Thymus (tissue), 11 donors: ENCODE results near the gene TBC1D24. TPM values are rescaled to one million over a fixed set of nuclear protein-coding genes. Genes with fewer than 3 reads are reported as not detected.
"Not testable (repeated sequence)": the region's sequence is repeated elsewhere in the genome, so short reads cannot be mapped to it uniquely, and the experiment has no call there.

Experiments used
- DNase-seq, 9 donors: peaks; one replicate each; pipeline ENCODE4 v3.0.0-alpha.2; 2013; ENCODE audit warnings: low spot score in 9 of 9, low read depth in 6 of 9, missing footprints in 1 of 9
- H3K27ac ChIP-seq, 2 donors: one replicate each; pipeline ENCODE4 v1.5.1; 2013; ENCODE audit warnings: control low read depth in 1 of 2, low read depth in 1 of 2, low read length in 1 of 2, mild to moderate bottlenecking in 1 of 2, moderate library complexity in 1 of 2
- H3K27me3 ChIP-seq, 2 donors: one replicate each; pipeline ENCODE4 v1.5.1; 2013; ENCODE audit warnings: low read length in 1 of 2; ENCODE audit not compliant: control insufficient read depth in 2 of 2, insufficient read depth in 1 of 2
- H3K36me3 ChIP-seq, 2 donors: one replicate each; pipeline ENCODE4 v1.5.1; 2013; ENCODE audit warnings: low read length in 1 of 2, mild to moderate bottlenecking in 1 of 2, moderate library complexity in 1 of 2; ENCODE audit not compliant: control insufficient read depth in 2 of 2, insufficient read depth in 2 of 2
- H3K4me1 ChIP-seq, 2 donors: one replicate each; pipeline ENCODE4 v1.5.1; 2013; ENCODE audit warnings: low read length in 2 of 2; ENCODE audit not compliant: control insufficient read depth in 2 of 2, insufficient read depth in 2 of 2
- H3K4me3 ChIP-seq, 2 donors: one replicate each; pipeline ENCODE4 v1.5.1; 2013; ENCODE audit warnings: low read length in 2 of 2, control low read depth in 1 of 2, mild to moderate bottlenecking in 1 of 2
- H3K9me3 ChIP-seq, 2 donors: one replicate each; pipeline ENCODE4 v1.5.1; 2013; ENCODE audit warnings: low read length in 1 of 2, mild to moderate bottlenecking in 1 of 2; ENCODE audit not compliant: control insufficient read depth in 2 of 2, insufficient read depth in 1 of 2
- WGBS: extraction: QIAGEN DNeasy Blood & Tissue Kit; methylation state at CpG from one replicate; pipeline ENCODE4 v1.1.7; 2013; 5-methylcytosine and 5-hydroxymethylcytosine counted together
- polyA plus RNA-seq: library from polyadenylated mRNA; stranded (reverse); fragments of 200-250 nt; gene quantifications from one replicate; pipeline ENCODE4 v1.2.3, GENCODE V29; 2013
- total RNA-seq: library from RNA; stranded (reverse); fragments of 120-200 nt; gene quantifications from one replicate; pipeline ENCODE4 v1.2.4, GENCODE V29; 2013
- donor health status: healthy.

Gene TBC1D24
- total and polyA plus RNA-seq, 2 donors = 3.5 to 3.7 TPM

GRCh38 chr16:2432286-2432685 is 42.6 kb upstream of the TBC1D24 start:
- peaks cover 7 to 35% of the 10 kb centered on the region in 2 donors for H3K4me1 ChIP-seq
- WGBS = 98% methylated on average over 6 of the region's 6 CpGs
- H3K27me3 ChIP-seq = no peaks in the 10 kb centered on the region
- H3K9me3 ChIP-seq = no peaks in the 10 kb centered on the region
- no peak overlapping the region for H3K4me3 ChIP-seq
- peaks cover 41 to 63% of the 10 kb centered on the region in 2 donors for H3K36me3 ChIP-seq
- no peak for DNase-seq
- H3K27ac ChIP-seq = no peak overlapping the region

GRCh38 chr16:2432801-2433505 is 42.0 kb upstream of the TBC1D24 start:
- H3K36me3 ChIP-seq = peaks cover 48 to 69% of the 10 kb centered on the region in 2 donors

GRCh38 chr16:2435236-2435635 is 39.7 kb upstream of the TBC1D24 start:
- H3K36me3 ChIP-seq = peaks cover 70 to 91% of the 10 kb centered on the region in 2 donors
- H3K4me3 ChIP-seq, DNase-seq, H3K27me3 ChIP-seq, H3K27ac ChIP-seq, H3K9me3 ChIP-seq: not testable (repeated sequence)
- 99% methylated on average over 4 of the region's 4 CpGs for WGBS
- H3K4me1 ChIP-seq = peaks cover 2 to 18% of the 10 kb centered on the region in 2 donors

More at GRCh38 chr16:2432801-2433505, 42.0 kb upstream of the TBC1D24 start:
- no peak overlapping the region for H3K27ac ChIP-seq
- WGBS = 97% methylated on average over 15 of the region's 15 CpGs
- H3K4me3 ChIP-seq = no peak overlapping the region
- DNase-seq = no peak
- no peaks in the 10 kb centered on the region for H3K9me3 ChIP-seq
- peaks cover 7 to 33% of the 10 kb centered on the region in 2 donors for H3K4me1 ChIP-seq
- H3K27me3 ChIP-seq = no peaks in the 10 kb centered on the region

GRCh38 chr16:2436110-2436509 is 38.8 kb upstream of the TBC1D24 start:
- H3K4me3 ChIP-seq = no peak overlapping the region
- no peaks in the 10 kb centered on the region for H3K27me3 ChIP-seq
- no peak overlapping the region for H3K27ac ChIP-seq
- no peaks in the 10 kb centered on the region for H3K9me3 ChIP-seq
- peaks cover 79 to 90% of the 10 kb centered on the region in 2 donors for H3K36me3 ChIP-seq
- DNase-seq = no peak
- peaks cover under 1 to 11% of the 10 kb centered on the region in 2 donors for H3K4me1 ChIP-seq
- 94% methylated on average over 9 of the region's 9 CpGs for WGBS

GRCh38 chr16:2437032-2437790 is 37.7 kb upstream of the TBC1D24 start:
- WGBS = 95% methylated on average over 24 of the region's 24 CpGs

GRCh38 chr16:2438121-2438520 is 36.8 kb upstream of the TBC1D24 start:
- DNase-seq = no peak
- Histone ChIP-seq H3K27ac (no peak overlapping the region), H3K27me3 (no peaks in the 10 kb centered on the region), H3K9me3 (no peaks in the 10 kb centered on the region), H3K4me1 (peaks cover 0 to 8% of the 10 kb centered on the region in 2 donors), H3K36me3 (peaks cover 75 to 77% of the 10 kb centered on the region in 2 donors), H3K4me3 (no peak overlapping the region)
- 98% methylated on average over 14 of the region's 14 CpGs for WGBS

More at GRCh38 chr16:2437032-2437790, 37.7 kb upstream of the TBC1D24 start:
- Histone ChIP-seq H3K9me3 (no peaks in the 10 kb centered on the region), H3K4me3 (no peak overlapping the region), H3K36me3 (peaks cover 82 to 85% of the 10 kb centered on the region in 2 donors), H3K4me1 (peaks cover 0 to 8% of the 10 kb centered on the region in 2 donors), H3K27me3 (no peaks in the 10 kb centered on the region), H3K27ac (peak overlapping the region in 1 of 2 donors; percentile 4)
- no peak for DNase-seq

GRCh38 chr16:2439598-2439997 is 35.3 kb upstream of the TBC1D24 start:
- Histone ChIP-seq H3K4me3 (no peak overlapping the region), H3K36me3 (peaks cover 75 to 78% of the 10 kb centered on the region in 2 donors), H3K27me3 (no peaks in the 10 kb centered on the region), H3K9me3 (no peaks in the 10 kb centered on the region), H3K27ac (no peak overlapping the region), H3K4me1 (peaks cover 0 to 8% of the 10 kb centered on the region in 2 donors)
- 98% methylated on average over 11 of the region's 11 CpGs for WGBS
- DNase-seq = no peak

GRCh38 chr16:2441143-2441804 is 33.7 kb upstream of the TBC1D24 start:
- not testable (repeated sequence) for H3K4me1 ChIP-seq, H3K27ac ChIP-seq, H3K27me3 ChIP-seq, DNase-seq, H3K4me3 ChIP-seq, H3K9me3 ChIP-seq
- 92% methylated on average over 15 of the region's 15 CpGs for WGBS
- H3K36me3 ChIP-seq = peaks cover 77 to 83% of the 10 kb centered on the region in 2 donors

- H3K36me3 ChIP-seq = peaks cover 76 to 82% of the 10 kb centered on the region in 2 donors
- no peak overlapping the region for H3K4me3 ChIP-seq
Measured at GRCh38 chr16:2443555-2443954, 31.4 kb upstream of the TBC1D24 start.

More at GRCh38 chr16:2443555-2443954, 31.4 kb upstream of the TBC1D24 start:
- Histone ChIP-seq H3K27me3 (no peaks in the 10 kb centered on the region), H3K27ac (peak overlapping the region in 1 of 2 donors; percentile 31), H3K4me1 (no peaks in the 10 kb centered on the region), H3K9me3 (no peaks in the 10 kb centered on the region)
- WGBS = 97% methylated on average over 9 of the region's 9 CpGs
- DNase-seq = no peak
